Suppressor macrophage treated with lipopolysaccharide for 4 hours (primary cell): ENCODE measurements around the gene SLC7A14.

ENCODE experiments used
- DNase-seq: peaks from one replicate; pipeline ENCODE4 v3.0.0-alpha.2; 2020

The SLC7A14 gene

GRCh38 chr3:170531657-170532335, 54.1 kb downstream of the SLC7A14 start:
- no peak for DNase-seq

GRCh38 chr3:170531054-170531453, 54.8 kb downstream of the SLC7A14 start:
- no peak for DNase-seq

DNA sequence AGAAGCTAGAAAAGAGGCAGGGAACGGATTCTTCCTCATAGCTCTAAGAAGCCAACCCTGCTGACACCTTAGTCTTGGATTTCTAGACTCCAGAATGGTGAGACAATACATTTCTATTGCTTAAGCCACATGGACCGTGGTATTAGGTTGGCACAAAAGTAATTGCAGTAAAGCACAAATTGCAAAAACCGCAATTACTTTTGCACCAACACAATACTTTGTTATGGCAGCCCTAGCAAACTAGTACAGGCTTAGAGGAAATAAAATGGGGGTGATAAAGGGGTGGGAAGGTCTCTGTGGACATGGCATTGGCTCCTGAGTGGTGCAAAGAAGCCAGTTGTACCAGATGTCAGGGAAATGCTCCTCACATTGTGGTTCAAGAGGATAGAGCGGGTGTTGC, 56.0 kb downstream of the SLC7A14 start:
- no peak for DNase-seq

DNA sequence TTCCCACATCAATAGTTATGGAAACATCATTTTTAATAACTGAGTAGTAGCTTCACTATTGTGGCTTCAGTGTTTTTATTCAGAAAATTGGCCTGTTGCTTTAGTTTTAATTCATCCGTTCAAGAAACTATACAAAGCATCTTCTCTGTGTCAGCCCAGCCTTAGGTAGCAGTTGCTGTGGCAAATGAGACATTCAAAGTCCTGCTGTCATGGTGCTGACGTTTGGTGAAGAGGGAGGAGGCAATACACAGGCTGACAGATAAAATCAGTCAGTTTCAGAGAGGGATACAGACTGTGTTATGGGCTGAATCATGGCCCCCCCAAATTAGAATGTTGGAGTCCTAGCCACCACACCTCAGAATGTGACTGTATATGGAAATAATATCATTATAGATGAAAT, 56.5 kb downstream of the SLC7A14 start:
- no peak for DNase-seq

- no peak for DNase-seq
Observed at GRCh38 chr3:170528726-170529125, 57.1 kb downstream of the SLC7A14 start.

- no peak for DNase-seq
Observed at GRCh38 chr3:170524073-170524472, 61.8 kb downstream of the SLC7A14 start.

DNA sequence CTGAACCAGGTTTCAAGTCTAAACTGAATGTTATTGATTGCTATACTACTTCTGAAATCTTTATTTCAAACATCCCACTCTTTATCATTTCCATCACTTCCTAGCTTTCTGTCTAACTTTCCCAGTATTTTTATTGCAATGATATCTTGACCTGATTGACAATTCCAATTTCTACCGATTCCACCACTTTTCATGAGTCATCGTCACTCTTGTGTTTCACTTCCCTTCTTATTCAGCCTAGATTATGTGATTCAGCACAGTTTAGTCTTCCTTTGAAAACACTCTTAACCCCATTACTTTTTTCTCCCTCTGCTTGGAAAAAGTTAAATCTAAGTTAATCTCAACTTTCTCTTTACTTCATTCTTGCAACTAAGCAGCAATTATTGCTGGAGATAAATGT, 62.6 kb downstream of the SLC7A14 start:
- peak; percentile 39 for DNase-seq

- no peak for DNase-seq
Observed at GRCh38 chr3:170522201-170522600, 63.7 kb downstream of the SLC7A14 start.

- DNase-seq, result no peak
Observed at GRCh38 chr3:170520996-170521395, 64.9 kb downstream of the SLC7A14 start.

- DNase-seq, result no peak
Observed at GRCh38 chr3:170517242-170517945, 68.5 kb downstream of the SLC7A14 start.

GRCh38 chr3:170513642-170514041, 72.2 kb downstream of the SLC7A14 start:
- no peak for DNase-seq

DNA sequence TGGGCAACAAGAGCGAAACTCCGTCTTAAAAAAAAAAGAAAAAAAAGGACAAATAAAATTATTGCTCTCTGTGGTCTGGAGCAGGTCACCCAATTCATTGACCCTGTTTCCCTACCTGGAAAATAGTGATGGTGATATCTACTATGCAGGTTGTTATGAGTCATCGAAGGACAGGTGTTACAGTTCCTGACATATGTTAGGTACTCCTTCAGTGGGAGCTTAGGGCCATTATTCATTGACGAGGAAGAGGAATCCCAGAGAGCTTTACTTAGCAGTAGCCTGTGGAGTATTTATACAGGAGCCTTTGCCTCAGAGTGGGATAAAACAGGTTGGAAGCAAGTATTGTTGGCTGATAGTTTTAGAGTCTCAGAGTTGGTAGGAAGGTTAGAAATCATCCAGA, 74.5 kb downstream of the SLC7A14 start:
- DNase-seq, result no peak

DNA sequence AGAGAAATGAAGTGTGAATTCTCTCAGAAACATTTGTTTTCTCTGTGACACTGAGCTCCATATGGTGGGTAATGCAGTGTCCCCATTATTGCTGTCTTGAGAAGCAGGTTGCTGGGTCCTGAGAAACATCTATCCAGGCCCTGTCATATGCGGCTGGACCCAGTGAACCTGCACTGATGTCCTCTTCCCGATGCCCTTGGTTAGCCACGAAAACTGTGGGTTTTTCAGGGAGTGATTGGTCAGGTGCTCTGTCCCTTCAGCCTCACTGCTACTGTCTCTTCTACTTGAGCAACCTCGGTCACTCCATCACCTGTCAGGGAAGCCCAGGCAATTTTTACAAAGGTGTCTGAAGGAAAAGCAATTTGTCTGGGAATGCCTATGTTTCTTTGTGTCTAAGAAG, 77.0 kb downstream of the SLC7A14 start:
- no peak for DNase-seq

DNA sequence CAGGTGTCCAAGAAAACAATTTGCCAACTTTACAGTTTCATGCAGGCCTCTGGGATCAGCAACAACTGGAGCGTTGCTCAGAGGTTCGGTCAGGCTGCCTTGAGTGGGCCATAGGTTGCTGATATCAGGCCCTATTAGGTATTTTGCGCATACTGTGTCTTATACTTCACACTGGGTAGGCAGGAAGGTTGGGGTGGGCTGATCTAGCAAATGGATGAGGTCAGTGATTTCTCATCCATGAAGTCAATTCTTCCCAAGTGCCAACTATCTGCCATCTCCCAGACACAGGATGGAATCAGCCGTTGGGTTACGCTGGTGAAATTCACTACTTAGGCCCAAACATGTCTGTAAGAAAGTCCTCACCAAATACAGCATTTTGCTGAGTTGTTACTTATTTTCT, 77.6 kb downstream of the SLC7A14 start:
- no peak for DNase-seq

GRCh38 chr3:170507063-170507462, 78.8 kb downstream of the SLC7A14 start:
- peak; percentile 6 for DNase-seq

- peak; percentile 20 for DNase-seq
Observed at GRCh38 chr3:170506556-170506955, 79.3 kb downstream of the SLC7A14 start.

- no peak for DNase-seq
Observed at GRCh38 chr3:170502297-170502696, 83.6 kb downstream of the SLC7A14 start.

GRCh38 chr3:170500995-170501394, 84.9 kb downstream of the SLC7A14 start:
- DNase-seq, result no peak

DNA sequence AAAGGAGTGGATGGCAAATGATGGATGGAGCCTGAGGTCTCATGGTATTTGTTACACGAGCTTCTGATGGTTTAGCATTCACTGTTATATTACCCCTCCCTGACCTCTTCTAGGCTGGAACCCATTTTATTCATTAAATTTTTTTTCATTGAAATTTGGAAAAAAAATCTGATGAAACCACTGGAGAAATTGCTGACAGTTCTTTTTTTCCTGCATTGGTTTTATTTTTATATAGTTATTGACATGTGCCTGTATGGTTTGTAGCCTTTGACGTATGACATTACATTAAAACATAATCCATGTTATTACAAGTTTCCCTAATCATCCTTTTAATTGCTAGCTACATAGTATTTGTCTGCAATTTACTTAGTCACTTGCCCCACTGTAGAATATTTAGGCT, 85.4 kb downstream of the SLC7A14 start:
- DNase-seq, result no peak

DNA sequence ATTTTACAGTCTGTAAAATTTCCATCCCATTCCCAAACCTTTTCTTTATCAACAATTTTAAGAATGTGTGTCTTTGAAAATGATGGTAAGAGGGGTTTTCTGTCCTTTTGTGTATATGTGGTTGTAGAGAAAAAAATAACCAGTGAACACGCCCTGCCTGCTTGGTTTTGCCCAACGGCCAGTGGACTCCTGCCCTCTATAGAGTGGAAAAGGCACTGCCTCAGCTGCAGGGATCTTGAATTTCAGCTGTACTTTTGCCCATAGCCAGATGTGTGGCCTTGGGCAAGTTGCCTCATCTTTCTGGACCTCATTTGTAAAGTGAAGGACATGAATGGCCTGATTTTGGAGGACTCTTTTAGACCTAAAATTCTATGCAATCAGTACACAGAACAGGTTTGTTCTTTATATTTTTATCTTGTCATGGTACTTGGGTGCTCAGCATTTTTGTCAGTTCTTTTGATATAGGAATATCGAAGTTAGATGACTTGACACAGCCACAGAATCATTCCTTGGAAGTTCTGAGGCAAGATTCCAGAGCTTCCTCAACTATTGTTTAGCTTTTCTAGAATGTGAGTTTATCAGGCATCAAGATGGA, 86.2 kb downstream of the SLC7A14 start:
- no peak for DNase-seq

DNA sequence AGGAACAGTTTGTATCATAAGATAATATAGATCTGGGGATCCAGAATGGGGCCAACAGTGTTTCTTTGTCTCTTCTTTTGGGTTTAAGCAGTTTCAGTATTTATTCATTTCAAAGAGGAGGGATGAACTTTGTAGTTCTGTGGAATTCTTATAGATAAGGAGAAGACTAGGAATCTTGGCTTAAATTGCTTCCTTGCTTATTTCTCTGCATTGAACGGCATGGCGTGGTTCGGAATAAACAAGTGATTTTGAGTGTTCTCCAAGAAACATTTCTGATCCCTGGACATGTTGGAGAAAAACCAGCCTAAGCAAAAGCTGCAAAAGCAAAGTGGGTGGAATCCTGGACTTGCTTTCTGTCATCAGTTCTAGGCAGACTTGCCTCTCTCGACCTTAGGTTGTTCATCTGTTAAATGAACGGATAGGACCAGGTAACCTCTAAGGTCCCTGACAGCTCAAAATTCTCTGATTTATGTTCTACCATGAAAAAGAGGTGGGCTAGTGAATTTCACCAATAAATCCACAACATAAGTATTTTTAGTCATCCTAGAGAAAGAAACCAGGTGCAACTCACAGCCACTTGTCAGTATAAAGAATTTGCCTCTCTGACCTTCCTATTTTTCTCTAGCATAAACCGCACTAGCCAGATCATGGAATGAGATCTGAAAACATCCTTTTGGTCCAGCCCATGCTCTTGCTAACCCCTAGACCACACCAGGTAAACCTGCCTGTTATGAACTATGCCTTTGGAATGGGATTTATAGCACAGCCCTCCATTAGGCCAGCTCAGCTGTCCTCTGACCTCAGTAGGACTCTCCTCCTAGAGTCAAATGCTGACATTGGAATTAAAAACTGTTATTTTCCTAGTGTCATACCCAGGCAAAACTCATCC, 88.4 kb downstream of the SLC7A14 start:
- DNase-seq, result no peak

DNA sequence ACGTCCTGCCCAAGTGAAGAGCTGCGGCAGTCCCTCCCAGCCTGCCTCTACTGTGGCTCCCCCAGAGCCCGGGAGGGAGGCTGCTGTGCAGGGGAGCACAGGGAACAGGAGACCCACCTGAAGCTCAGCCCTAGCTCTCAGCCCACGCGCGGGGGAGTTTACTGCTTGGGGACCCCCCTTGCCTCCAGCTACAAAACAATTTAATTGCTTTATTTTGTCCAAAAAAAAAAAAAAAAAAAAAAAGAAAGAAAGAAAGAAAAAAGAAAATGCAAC, 89.1 kb downstream of the SLC7A14 start:
- DNase-seq, result no peak

DNA sequence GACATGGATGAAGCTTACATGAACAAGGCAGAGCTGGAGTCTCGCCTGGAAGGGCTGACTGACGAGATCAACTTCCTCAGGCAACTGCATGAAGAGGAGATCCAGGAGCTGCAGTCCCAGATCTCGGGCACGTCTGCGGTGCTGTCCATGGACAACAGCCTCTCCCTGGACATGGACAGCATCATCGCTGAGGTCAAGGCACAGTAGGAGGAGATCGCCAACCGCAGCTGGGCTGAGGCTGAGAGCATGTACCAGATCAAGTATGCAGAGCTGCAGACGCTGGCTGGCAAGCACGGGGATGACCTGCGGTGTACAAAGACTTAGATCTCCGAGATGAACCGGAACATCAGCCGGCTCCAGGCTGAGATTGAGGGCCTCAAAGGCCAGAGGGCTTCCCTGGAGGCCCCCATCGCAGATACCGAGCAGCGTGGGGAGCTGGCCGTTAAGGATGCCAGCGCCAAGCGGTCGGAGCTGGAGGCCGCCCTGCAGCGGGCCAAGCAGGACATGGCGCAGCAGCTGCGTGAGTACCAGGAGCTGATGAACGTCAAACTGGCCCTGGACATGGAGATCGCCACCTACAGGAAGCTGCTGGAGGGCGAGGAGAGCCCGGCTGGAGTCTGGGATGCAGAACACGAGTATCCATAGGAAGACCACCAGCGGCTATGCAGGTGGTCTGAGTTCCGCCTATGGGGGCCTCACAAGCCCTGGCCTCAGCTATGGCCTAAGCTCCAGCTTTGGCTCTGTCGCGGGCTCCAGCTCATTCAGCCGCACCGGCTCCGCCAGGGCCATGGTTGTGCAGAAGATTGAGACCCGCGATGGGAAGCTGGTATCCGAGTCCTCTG, 89.6 kb downstream of the SLC7A14 start:
- DNase-seq, result no peak
